GM18526 (cell line): ENCODE measurements around the gene EED.

Experiments used
- POLR2A ChIP-seq: IDR thresholded peaks from 3 replicates; pipeline ENCODE4 v1.6.1; 2011; ENCODE audit not compliant: insufficient read length; ENCODE audit errors: extremely low read depth

Gene EED

DNA sequence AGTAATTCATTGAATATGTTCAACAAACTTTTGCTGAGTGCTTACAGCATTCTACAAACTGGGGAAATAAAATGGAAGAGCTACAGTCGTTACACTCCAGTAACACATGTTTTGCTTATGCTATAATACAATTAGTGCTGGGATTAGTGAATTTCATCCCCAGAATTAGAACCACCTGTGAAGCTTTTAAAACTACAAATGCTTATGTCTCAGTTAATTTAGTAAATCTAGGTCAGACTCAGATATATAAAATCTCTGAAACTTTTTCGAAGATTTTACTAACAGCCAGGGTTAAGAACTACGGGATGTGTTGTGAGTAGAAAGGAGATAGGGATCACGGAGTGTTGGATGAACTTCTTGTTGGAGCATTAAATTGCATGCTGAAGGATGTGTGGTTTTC lies 33.7 kb upstream of the EED start:
- no peak for TF ChIP-seq POLR2A

DNA sequence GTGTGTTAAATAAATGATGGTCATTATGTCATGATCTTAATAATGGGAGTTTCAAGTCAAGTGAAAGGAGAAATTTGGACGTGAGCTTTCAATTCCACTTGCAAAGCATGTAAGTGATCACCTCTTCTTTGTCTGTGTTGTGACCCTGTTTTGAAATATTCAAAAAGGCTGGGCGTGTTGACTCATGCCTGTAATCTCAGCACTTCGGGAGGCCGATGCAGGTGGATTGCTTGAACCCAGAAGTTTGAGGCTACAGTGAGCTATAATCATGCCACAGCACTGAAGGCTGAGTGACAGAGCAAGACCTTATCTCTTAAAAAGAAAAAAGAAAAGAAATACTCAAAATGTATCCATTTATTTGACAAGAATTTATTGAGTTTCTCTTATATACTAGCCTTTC lies 32.9 kb upstream of the EED start:
- TF ChIP-seq POLR2A, result no peak

DNA sequence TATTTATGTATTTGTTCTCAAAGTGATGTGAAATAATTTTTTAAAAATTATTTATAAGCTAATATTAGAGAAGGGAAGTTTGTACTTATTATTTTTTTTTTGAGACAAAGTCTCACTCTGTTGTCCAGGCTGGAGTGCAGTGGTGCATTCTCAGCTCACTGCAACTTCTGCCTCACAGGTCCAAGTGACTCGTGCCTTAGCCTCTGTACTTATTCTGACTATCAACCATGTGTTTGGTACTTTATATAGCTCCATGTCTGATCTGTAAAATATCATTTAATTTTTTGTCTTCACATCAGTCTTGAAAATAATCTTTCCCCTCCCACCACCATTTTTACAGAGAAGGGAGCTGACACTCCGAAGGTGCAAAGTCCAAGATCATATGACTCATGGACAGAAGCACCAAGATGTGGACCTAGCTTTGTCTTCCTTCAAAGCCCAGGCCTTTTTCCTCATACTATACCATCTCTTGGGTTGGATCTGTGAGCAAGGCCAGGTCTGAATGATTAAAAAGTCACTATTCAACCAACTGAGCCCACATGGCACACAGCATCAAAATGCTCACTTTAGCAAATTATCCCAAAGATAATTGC lies 32.4 kb upstream of the EED start:
- no peak for TF ChIP-seq POLR2A

DNA sequence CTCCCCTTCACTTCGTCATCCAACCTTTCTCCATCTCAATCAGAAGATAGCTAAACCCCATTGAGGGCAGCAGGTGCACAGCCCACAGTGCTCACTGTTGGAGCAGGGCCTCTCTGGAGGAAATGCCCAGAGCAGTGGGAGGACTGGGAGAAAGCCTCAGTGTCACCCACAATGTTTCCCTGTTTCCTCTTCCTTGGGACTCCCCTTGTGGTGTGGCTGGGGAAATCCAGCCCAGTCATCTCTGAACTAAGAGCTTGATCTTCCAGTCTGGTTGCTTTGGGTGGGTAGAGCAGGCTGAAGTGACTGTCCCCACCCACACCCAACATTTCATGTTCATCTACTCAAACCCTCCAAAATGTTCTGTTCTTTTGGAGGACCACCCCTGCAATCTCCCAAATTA lies 29.8 kb upstream of the EED start:
- TF ChIP-seq POLR2A, result no peak

DNA sequence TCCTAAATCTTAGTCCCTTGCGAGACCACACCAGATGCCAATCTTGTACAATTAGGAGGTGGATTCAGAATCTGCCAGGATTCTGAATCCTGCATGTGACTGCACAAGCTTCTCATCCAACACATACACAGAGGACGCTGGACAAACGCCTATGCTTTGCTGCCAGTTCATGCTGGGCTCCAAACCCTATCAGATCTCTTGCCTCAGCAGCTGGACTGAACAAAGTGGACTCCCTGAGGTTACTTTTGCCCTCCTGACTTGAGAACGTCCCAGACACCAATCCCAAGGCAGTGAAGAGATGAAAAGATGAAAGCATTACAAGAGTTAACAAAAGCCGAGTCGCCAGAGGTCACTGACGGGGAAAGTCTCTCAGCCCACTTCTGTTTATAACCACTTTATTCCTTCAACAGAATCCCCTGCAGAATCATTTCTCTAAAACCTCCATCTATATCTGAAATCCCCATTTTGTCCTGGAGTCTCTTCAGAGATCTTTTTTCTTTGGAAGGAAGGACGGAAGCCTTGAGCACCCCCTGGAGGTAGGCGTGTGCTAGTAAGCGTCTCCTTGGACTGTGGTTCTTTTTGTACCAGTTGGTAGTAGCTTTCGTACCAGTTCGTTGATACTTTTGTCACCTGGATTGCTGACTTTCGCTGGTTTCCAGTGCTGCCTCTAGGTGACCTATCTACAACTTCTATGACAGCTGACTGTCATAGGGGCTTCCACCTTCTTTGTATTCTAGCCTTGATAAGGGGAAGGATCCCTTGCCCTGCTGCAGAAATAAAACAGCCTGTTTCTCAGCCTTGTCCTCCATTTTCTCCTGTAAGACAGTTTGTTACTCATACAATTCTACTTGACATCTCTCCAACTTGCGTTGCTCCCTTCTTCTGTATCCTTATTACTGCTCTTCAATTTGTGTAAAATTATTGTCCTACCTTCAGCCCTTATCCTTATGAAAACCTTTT lies 26.1 kb upstream of the EED start:
- TF ChIP-seq POLR2A, result no peak

DNA sequence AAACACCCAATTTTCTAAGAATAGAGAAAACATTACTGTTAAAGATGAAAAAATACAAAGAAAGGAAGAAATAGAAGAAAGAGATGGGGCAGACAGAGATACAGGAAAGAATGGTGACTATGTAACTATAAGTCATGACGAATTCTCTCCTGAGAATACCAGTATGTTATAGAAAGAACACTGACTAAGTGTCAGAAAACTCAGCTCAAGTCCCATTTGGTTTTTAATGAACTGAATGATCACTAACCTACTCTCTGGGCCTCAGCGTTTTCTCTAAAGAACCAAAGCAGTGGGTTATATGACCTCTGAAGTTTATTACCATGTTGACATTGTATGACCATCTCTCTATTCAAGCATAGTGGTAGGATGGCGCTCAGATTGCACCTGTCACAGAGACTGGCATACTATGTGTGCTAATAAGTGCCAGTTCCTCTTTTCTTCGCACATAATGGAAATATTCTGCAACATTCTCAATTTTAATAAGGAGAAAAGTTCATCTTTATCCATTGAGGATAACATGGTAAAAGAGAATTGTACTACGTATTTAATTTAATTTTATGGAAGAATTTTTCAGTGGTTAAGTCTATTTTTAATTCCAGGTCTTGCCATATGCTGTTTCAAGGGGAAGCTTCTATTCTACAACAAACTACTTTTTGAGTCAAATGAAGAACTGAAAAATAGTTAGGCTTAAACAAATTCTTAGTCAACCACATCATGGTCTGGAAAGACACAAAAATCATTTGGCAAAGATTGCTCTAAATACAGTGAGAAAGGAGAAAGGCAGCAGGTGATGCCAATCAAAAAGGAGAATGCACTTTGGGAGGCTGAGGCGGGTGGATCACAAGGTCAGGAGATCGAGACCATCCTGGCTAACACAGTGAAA lies 25.0 kb upstream of the EED start:
- no peak for TF ChIP-seq POLR2A

DNA sequence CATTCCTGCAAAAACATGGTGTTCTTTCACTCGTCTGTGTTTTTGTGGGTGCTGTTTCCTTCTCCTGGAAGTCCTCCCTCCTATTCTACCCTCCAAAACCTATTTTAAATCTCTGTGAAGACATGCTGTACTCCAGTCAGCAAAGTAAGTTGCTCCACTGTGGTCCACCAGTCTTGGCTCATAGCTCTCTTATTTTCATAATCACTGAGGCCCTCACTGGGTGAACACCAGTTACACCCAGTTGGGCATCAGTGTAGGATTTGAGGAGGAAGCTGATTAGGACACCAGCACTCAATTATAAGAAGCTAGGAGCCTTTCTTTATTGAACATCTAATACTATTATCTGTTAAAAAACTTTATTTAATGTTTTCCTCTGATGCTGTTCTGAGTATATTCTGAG lies 23.9 kb upstream of the EED start:
- TF ChIP-seq POLR2A, result no peak

DNA sequence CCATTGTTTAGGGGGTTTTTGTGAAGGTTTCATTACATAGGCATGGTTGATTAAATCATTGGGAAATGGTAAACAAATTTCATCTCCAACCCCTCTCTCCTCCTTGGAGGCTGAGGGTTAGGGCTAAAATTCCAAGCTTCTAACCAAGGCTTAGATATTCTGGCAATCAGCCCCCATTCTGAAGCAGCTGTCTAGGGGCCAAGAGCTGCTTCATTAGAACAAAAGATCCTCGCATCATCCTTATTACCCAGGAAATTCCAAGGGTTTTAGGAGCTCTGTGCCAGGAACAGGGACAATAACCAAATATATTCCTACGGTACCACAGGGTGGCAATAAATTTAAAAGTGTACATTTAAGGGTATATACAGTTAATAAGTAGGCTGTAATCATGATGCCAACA lies 22.5 kb upstream of the EED start:
- TF ChIP-seq POLR2A, result no peak

DNA sequence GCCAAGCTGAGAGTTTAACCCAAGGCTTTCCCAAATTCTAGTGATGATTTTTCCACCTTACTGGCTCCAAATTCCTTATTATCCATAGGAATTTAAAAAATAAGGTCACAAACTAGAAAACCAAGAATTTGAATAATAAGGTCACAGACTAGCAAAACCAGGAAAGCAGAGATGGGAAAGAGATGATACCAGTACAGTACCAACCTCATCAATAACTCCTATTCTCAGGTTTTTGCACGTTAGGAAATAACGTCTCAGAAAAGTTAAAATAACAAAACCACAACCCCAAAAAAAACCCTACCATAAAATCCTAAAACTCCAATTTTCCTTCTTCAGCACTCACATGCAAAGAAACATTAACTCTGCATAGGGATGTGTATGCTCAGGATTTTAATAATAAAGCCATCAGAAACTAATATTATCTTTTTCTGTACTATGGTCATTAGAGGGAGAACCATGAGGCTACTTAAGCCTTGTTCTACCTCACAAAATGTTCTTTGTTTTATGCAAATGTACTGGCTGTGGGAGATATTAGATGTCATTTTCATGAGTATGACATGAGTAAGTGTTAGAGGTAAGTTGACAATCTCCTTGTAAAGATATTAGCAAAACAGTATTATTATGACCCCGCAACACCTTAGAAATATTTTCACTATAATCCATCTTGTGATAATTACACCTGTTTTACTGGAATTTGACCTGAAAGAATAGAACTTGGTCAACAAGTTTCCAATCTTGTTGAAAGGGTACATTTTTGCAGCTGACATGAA lies 16.1 kb upstream of the EED start:
- TF ChIP-seq POLR2A, result no peak

DNA sequence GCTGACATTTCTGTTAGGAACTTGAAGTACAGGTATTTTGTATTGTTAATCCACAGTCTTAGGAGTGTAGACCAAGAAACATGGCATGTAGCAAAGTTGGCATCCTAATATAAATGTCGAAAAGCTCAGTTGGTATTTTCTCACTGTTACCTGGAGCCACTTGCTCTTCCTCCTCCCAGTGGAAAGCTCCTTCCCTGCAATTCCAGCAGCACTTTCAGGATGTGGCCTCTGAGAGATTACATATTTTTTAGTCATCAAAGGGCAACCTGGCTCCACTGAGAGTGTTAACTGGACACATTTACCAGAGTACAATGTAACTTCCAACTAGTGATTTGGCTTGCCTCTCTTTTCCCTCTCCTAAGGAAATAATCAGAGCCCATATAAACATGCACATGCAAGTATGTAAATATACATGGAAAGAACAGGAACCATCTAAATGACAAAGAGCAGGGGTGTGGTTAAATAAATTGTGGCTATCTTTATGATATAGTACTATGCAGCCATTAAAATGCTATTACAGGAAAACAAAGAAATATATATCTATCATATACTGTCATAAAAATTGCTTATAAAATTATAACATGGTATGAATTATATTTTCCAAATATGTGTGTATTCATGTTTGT lies 14.3 kb upstream of the EED start:
- TF ChIP-seq POLR2A, result no peak

DNA sequence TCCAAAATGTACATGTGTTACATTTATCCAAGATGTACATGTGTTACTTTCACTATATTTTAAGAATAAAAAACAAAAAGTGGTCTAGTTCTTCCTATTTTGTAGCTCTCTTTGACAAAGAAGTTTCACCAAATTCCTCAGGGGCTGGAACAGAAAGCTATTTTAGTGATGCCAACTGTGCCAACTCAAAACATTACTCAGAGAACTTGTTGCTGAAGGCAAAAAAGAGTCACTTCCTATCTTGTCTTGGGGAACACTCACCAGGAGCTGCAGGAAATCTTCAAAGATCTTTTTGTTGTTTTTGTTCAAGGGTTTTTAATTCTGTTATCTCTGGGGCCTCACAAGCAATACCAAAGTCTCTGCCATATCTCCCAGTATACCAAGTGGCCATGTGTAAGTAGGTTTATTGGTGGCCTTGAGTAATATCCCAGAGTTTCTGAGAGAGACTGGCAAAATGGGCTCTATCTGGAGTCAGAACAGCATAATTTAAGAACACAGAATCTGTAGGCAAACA lies 13.6 kb upstream of the EED start:
- TF ChIP-seq POLR2A, result no peak

DNA sequence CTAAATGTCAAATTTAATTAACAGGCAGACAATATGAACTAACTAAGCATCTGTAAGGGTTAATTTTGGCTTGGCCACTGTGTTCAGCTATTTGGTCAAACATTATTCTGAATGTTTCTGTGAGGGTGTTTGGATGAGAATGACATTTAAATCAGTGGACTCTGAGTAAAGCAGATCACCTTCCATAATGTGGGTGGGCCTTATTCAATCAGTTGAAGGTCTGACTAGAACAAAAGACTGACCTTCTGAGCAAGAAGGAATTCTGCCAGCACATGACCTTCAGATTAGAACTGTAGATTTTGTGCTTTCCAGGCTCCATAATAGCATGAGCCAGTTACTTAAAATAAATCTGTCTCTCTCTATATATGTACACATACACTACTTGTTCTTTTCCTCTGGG lies 12.0 kb upstream of the EED start:
- TF ChIP-seq POLR2A, result no peak

DNA sequence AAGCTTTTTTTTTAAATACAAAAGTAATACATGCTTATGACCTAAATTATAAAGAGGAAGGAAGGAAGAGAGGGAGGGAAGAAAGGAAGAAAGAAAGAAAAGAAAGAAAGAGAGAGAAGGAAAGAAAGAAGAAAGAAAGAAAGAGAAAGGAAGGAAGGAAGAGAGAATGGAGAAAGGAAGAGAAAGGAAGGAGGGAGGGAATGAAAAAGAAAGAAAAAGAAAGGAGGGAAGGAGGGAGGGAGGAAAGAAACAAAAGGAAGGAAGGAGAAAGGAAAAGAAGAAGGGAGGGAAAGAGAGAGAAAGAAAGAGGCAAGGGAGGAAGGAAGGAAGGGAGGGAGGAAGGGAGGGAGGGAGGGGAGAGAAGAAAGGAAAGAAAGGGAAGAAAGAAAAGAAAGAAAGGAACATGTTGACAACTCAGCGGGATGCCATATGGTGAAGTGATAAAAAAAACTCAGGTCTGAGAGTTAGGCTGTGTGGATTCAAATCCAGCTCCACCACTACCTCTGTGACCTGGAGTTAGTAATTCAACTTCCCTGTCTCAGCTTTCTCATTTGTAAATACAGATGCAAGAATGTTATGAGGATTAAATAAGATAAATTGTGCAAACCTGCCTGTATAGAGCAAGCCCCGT lies 9.6 kb upstream of the EED start:
- TF ChIP-seq POLR2A, result no peak

DNA sequence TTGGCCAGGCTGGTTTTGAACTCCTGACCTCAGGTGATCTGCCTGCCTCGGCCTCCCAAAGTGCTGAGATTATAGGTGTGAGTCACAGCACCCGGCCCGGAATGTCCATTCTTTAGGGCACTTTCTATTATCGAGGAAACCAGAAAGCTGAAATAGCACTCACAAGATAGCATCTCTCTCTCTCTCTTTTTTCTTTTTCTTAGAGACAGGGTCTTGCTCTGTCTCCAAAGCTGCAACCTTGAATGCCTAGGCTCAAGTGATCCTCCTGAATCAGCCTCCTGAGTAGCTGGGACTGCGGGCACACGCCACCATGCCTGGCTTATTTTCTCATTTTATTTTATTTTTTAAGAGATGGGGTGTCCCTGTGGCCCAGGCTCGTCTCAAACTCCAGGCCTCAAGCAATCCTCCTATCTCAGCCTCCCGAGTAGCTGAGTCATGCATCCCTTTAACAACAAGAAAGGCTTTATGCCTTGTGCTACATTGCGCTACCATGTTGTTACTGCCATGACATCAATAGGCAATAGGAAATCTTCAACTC lies 7.2 kb upstream of the EED start:
- TF ChIP-seq POLR2A, result no peak
